Caco-2 (cell line): Measurements from ENCODE around the gene HSD17B3. TPM values are rescaled to one million over a fixed set of nuclear protein-coding genes. Genes with fewer than 3 reads are reported as not detected.

Source experiments
- BruUV-seq: library from RNA; stranded (reverse); fragments of 400-500 nt; replicated peaks from 2 replicates; lab custom pipeline; 2021; lab: Mats Ljungman, UMichigan
- CTCF ChIA-PET: fragments of 300-600 bp; sonication (Branson Sonifier 250); formaldehyde crosslinking; loops from one replicate; lab custom pipeline; 2022; ENCODE audit warnings: antibody characterized with exemption; lab: Charles Lee
- POLR2A ChIA-PET: fragments of 300-600 bp; sonication (Branson Sonifier 250); formaldehyde crosslinking; loops from one replicate; lab custom pipeline; 2022; ENCODE audit warnings: antibody characterized with exemption; lab: Charles Lee
- DNase-seq, 2 experiments: peaks; one replicate each; pipeline versions ENCODE4 v3.0.0 to v3.0.0-alpha.2; 2020 to 2022
- H3K27me3 ChIP-seq: replicated peaks from 2 replicates; pipeline ENCODE4 v1.6.0; 2011; ENCODE audit warnings: low read length; ENCODE audit not compliant: control insufficient read depth, insufficient read depth
- H3K36me3 ChIP-seq: 2 replicates; pipeline ENCODE4 v1.5.1; 2011; ENCODE audit warnings: low read length; ENCODE audit not compliant: control insufficient read depth, insufficient read depth
- H3K4me1 ChIP-seq: fragments of 250-450 bp; sonication (Bioruptor Pico); 2 replicates; pipeline ENCODE4 v1.5.1; 2020; ENCODE audit warnings: mild to moderate bottlenecking
- H3K4me3 ChIP-seq: 2 replicates; pipeline ENCODE4 v1.5.1; 2011; ENCODE audit warnings: low read depth, mild to moderate bottlenecking, control low read depth, low read length
- H3K9me3 ChIP-seq: fragments of 250-450 bp; sonication (Bioruptor Pico); 2 replicates; pipeline ENCODE4 v1.5.1; 2020; ENCODE audit warnings: mild to moderate bottlenecking, moderate library complexity
- H3K27ac Mint-ChIP-seq: one replicate; pipeline ENCODE4 v1.8.0; 2022; ENCODE audit warnings: mixed read lengths; ENCODE audit not compliant: unreplicated experiment
- H3K27me3 Mint-ChIP-seq: one replicate; pipeline ENCODE4 v1.8.0; 2022; ENCODE audit warnings: mixed read lengths; ENCODE audit not compliant: insufficient read depth, unreplicated experiment
- H3K36me3 Mint-ChIP-seq: one replicate; pipeline ENCODE4 v1.8.0; 2022; ENCODE audit warnings: mild to moderate bottlenecking, mixed read lengths; ENCODE audit not compliant: insufficient read depth, unreplicated experiment
- H3K4me1 Mint-ChIP-seq: one replicate; pipeline ENCODE4 v1.8.0; 2022; ENCODE audit warnings: low read depth, mixed read lengths; ENCODE audit not compliant: unreplicated experiment
- H3K4me3 Mint-ChIP-seq: one replicate; pipeline ENCODE4 v1.8.0; 2022; ENCODE audit warnings: mild to moderate bottlenecking, moderate library complexity, mixed read lengths; ENCODE audit not compliant: unreplicated experiment
- H3K9me3 Mint-ChIP-seq: one replicate; pipeline ENCODE4 v1.8.0; 2022; ENCODE audit warnings: mixed read lengths; ENCODE audit not compliant: unreplicated experiment
- CTCF ChIP-seq, 2 experiments: fragments of 200-600 bp in 1 of 2; IDR thresholded peaks; 1 replicate in 1 of 2; 2 replicates in 1 of 2; pipeline versions ENCODE4 v1.5.1 to v1.8.0; 2011 to 2022; ENCODE audit warnings: antibody characterized with exemption in 1 of 2, control low read depth in 1 of 2, inconsistent platforms in 1 of 2, low read depth in 1 of 2, low read length in 1 of 2, mild to moderate bottlenecking in 1 of 2, moderate library complexity in 1 of 2; ENCODE audit not compliant: insufficient read depth in 1 of 2, severe bottlenecking in 1 of 2, unreplicated experiment in 1 of 2
- intact Hi-C: fragments of 100-400 bp; cut with micrococcal nuclease; formaldehyde crosslinking; loops from one replicate; pipeline ENCODE4 v1.10.0; 2022; ENCODE audit not compliant: unreplicated experiment
- total RNA-seq: library from RNA; stranded (reverse); gene quantifications from 2 replicates; pipeline ENCODE4 v1.2.3, GENCODE V29; 2022

The HSD17B3 gene
- total RNA-seq, 1 experiment from 2014 or later = not detected

- intact Hi-C loops = no loop called here
- H3K27me3 ChIP-seq = no peaks in the 10 kb centered on the region; the same call in 1 of the 2 replicates
- Mint-ChIP-seq H3K27me3 (no peaks in the 10 kb centered on the region), H3K27ac (no peak overlapping the region), H3K9me3 (no peaks in the 10 kb centered on the region), H3K4me3 (no peak overlapping the region), H3K36me3 (no peaks in the 10 kb centered on the region), H3K4me1 (no peaks in the 10 kb centered on the region)
- no peaks in the 10 kb centered on the region for H3K9me3 ChIP-seq
- CTCF ChIA-PET = no interaction called here
- POLR2A ChIA-PET = no interaction called here
- no peak for TF ChIP-seq CTCF (IDR thresholded peaks at IDR 0.05; ENCODE audit: insufficient read depth in 1 of 2, low read depth in 1 of 2, low read length in 1 of 2, severe bottlenecking in 1 of 2, unreplicated experiment in 1 of 2)
- H3K4me3 ChIP-seq = no peak overlapping the region
- BruUV-seq = no TSS peak
- DNase-seq = no peak
- H3K36me3 ChIP-seq = no peaks in the 10 kb centered on the region
- H3K4me1 ChIP-seq = no peaks in the 10 kb centered on the region
Measured at GRCh38 chr9:96202971-96203780, 98.8 kb downstream of the HSD17B3 start.

- Histone ChIP-seq H3K27me3 (no peaks in the 10 kb centered on the region; the same call in 1 of the 2 replicates), H3K36me3 (no peaks in the 10 kb centered on the region), H3K9me3 (no peaks in the 10 kb centered on the region), H3K4me3 (no peak overlapping the region), H3K4me1 (no peaks in the 10 kb centered on the region)
- Mint-ChIP-seq H3K4me1 (no peaks in the 10 kb centered on the region), H3K36me3 (no peaks in the 10 kb centered on the region), H3K4me3 (no peak overlapping the region), H3K9me3 (no peaks in the 10 kb centered on the region), H3K27me3 (no peaks in the 10 kb centered on the region), H3K27ac (no peak overlapping the region)
- POLR2A ChIA-PET = no interaction called here
- intact Hi-C loops = no loop called here
- no TSS peak for BruUV-seq
- TF ChIP-seq CTCF (IDR thresholded peaks at IDR 0.05; ENCODE audit: insufficient read depth in 1 of 2, low read depth in 1 of 2, low read length in 1 of 2, severe bottlenecking in 1 of 2, unreplicated experiment in 1 of 2) = no peak
- CTCF ChIA-PET = no interaction called here
- DNase-seq = no peak
Measured at GRCh38 chr9:96201140-96201539, 100.8 kb downstream of the HSD17B3 start.

GRCh38 chr9:96199006-96199405 lies 103.0 kb downstream of the HSD17B3 start:
- H3K27ac Mint-ChIP-seq = no peak overlapping the region
- 0 out of 2 replicates have a peak, but pooled peaks cover 3% of the 10 kb centered on the region for H3K4me1 ChIP-seq
- no peak overlapping the region for H3K4me3 ChIP-seq
- POLR2A ChIA-PET = no interaction called here
- CTCF ChIA-PET = no interaction called here
- H3K27me3 ChIP-seq = no peaks in the 10 kb centered on the region; the same call in 1 of the 2 replicates
- H3K4me3 Mint-ChIP-seq = no peak overlapping the region
- no peaks in the 10 kb centered on the region for H3K27me3 Mint-ChIP-seq
- H3K36me3 ChIP-seq = no peaks in the 10 kb centered on the region
- no peak for DNase-seq
- intact Hi-C loops = no loop called here
- no peaks in the 10 kb centered on the region for H3K9me3 ChIP-seq
- no peaks in the 10 kb centered on the region for H3K9me3 Mint-ChIP-seq
- no peaks in the 10 kb centered on the region for H3K4me1 Mint-ChIP-seq
- TF ChIP-seq CTCF (IDR thresholded peaks at IDR 0.05; ENCODE audit: insufficient read depth in 1 of 2, low read depth in 1 of 2, low read length in 1 of 2, severe bottlenecking in 1 of 2, unreplicated experiment in 1 of 2) = no peak
- no peaks in the 10 kb centered on the region for H3K36me3 Mint-ChIP-seq
- BruUV-seq = no TSS peak
